GM12878 (cell line): Measurements from ENCODE around the gene LPCAT4. TPM values are rescaled to one million over a fixed set of nuclear protein-coding genes. Genes with fewer than 3 reads are reported as not detected.

Source experiments
- ATAC-seq: fragments of 200-7000 bp; cut with Tn5 transposase; 3 replicates; pipeline ENCODE4 v1.9.1; 2020; ENCODE audit warnings: mild to moderate bottlenecking, moderate library complexity
- BruUV-seq: library from RNA; stranded (reverse); fragments of 400-500 nt; replicated peaks from 2 replicates; lab custom pipeline; 2021; lab: Mats Ljungman, UMichigan
- CTCF ChIA-PET: fragments of 300-600 bp; sonication (Branson Sonifier 250); formaldehyde crosslinking; extraction: SDS; loops from one replicate; lab custom pipeline; 2021; ENCODE audit warnings: inconsistent platforms; lab: Yijun Ruan, JAX
- POLR2A ChIA-PET: fragments of 350-600 bp; formaldehyde crosslinking; extraction: SDS; loops from one replicate; lab custom pipeline; 2021; ENCODE audit warnings: inconsistent platforms; lab: Charles Lee
- RAD21 ChIA-PET: fragments of 300-600 bp; sonication (Branson Sonifier 250); formaldehyde crosslinking; loops from one replicate; lab custom pipeline; 2023; ENCODE audit warnings: antibody characterized with exemption; ENCODE audit not compliant: unreplicated experiment; lab: Charles Lee
- SMC1A ChIA-PET: fragments of 300-600 bp; sonication (Branson Sonifier 250); formaldehyde crosslinking; loops from one replicate; lab custom pipeline; 2023; ENCODE audit not compliant: unreplicated experiment, uncharacterized antibody; lab: Charles Lee
- DNase-seq: peaks from one replicate; pipeline ENCODE4 v3.0.0-alpha.2; 2011; ENCODE audit warnings: low read depth, low spot score
- FAIRE-seq: peaks from 3 replicates; lab custom pipeline; 2011; peaks lifted over from hg19 to GRCh38; lab: Jason Lieb, UNC
- H2AFZ ChIP-seq: 2 replicates; pipeline ENCODE4 v1.6.0; 2011; ENCODE audit warnings: low read depth, low read length, control low read depth; ENCODE audit not compliant: control insufficient read depth
- H3K27ac ChIP-seq: 2 replicates; pipeline ENCODE4 v1.5.1; 2011; ENCODE audit warnings: control low read depth; ENCODE audit not compliant: control insufficient read depth, insufficient read depth
- H3K27me3 ChIP-seq, 2 experiments: replicated peaks in 1 of 2; 2 replicates each; pipeline versions ENCODE4 v1.6.0 to v1.6.1; 2011; ENCODE audit warnings: low read length in 1 of 2; ENCODE audit not compliant: control insufficient read depth in 2 of 2, insufficient read depth in 2 of 2
- H3K36me3 ChIP-seq, 2 experiments: 2 replicates each; pipeline ENCODE4 v1.5.1; 2011; ENCODE audit warnings: low read length in 1 of 2; ENCODE audit not compliant: control insufficient read depth in 2 of 2, insufficient read depth in 2 of 2
- H3K4me1 ChIP-seq: 2 replicates; pipeline ENCODE4 v1.6.1; 2011; ENCODE audit warnings: mild to moderate bottlenecking, low read length, moderate library complexity, mixed read lengths; ENCODE audit not compliant: control insufficient read depth, insufficient read depth
- H3K4me2 ChIP-seq: 2 replicates; pipeline ENCODE4 v1.6.0; 2011; ENCODE audit warnings: control low read depth; ENCODE audit not compliant: control insufficient read depth, insufficient read depth
- H3K4me3 ChIP-seq: fragments of 200-600 bp; sonication (generic); 2 replicates; pipeline ENCODE4 v1.5.1; 2016
- H3K79me2 ChIP-seq: 2 replicates; pipeline ENCODE4 v1.6.0; 2011; ENCODE audit warnings: low read length; ENCODE audit not compliant: control insufficient read depth, insufficient read depth
- H3K9ac ChIP-seq: 2 replicates; pipeline ENCODE4 v1.8.0; 2011; ENCODE audit warnings: low read length, control low read depth, mixed read lengths; ENCODE audit not compliant: control insufficient read depth, insufficient read depth
- H3K9me3 ChIP-seq: replicated peaks from 3 replicates; pipeline ENCODE4 v1.5.1; 2011; ENCODE audit warnings: mild to moderate bottlenecking, low read length; ENCODE audit not compliant: control insufficient read depth, insufficient read depth
- H4K20me1 ChIP-seq: 2 replicates; pipeline ENCODE4 v1.6.0; 2011; ENCODE audit not compliant: control insufficient read depth, insufficient read depth
- BHLHE40 ChIP-seq, 2 experiments: fragments of 450-650 bp in 1 of 2; IDR thresholded peaks; 2 replicates each; pipeline ENCODE4 v1.6.1; 2011 to 2017; ENCODE audit warnings: low read depth in 2 of 2, borderline replicate concordance in 1 of 2, improper control_type of control experiment in 1 of 2, low read length in 1 of 2, mild to moderate bottlenecking in 1 of 2
- CREB1 ChIP-seq: IDR thresholded peaks from 2 replicates; pipeline ENCODE4 v1.6.1; 2012; ENCODE audit warnings: low read depth, mild to moderate bottlenecking, inconsistent platforms
- DPF2 ChIP-seq: fragments of 450-650 bp; IDR thresholded peaks from 2 replicates; pipeline ENCODE4 v1.6.1; 2017; ENCODE audit warnings: mild to moderate bottlenecking
- ESRRA ChIP-seq: IDR thresholded peaks from 2 replicates; pipeline ENCODE4 v1.6.1; 2012; ENCODE audit warnings: mild to moderate bottlenecking, low read length, improper control_type of control experiment
- EZH2 ChIP-seq: IDR thresholded peaks from 2 replicates; pipeline ENCODE4 v1.6.1; 2012; ENCODE audit warnings: low read depth, mild to moderate bottlenecking, control low read depth, inconsistent platforms, low read length, borderline replicate concordance; ENCODE audit not compliant: control insufficient read depth
- HDAC2 ChIP-seq: fragments of 200-600 bp; sonication (generic); IDR thresholded peaks from 2 replicates; pipeline ENCODE4 v1.6.1; 2017
- LARP7 ChIP-seq: fragments of 450-650 bp; IDR thresholded peaks from 2 replicates; pipeline ENCODE4 v1.6.1; 2017; ENCODE audit warnings: mild to moderate bottlenecking
- MTA2 ChIP-seq: fragments of 450-650 bp; IDR thresholded peaks from 2 replicates; pipeline ENCODE4 v1.6.1; 2016; ENCODE audit warnings: low read depth, mild to moderate bottlenecking, moderate library complexity
- PML ChIP-seq: IDR thresholded peaks from 2 replicates; pipeline ENCODE4 v1.6.1; 2012; ENCODE audit warnings: low read length, inconsistent platforms
- RUNX3 ChIP-seq: IDR thresholded peaks from 2 replicates; pipeline ENCODE4 v1.6.1; 2012; ENCODE audit warnings: low read length, inconsistent platforms
- SMARCA5 ChIP-seq: fragments of 450-650 bp; IDR thresholded peaks from 2 replicates; pipeline ENCODE4 v1.6.1; 2017; ENCODE audit warnings: mild to moderate bottlenecking
- STAT3 ChIP-seq: IDR thresholded peaks from 2 replicates; pipeline ENCODE4 v1.6.1; 2011; ENCODE audit warnings: low read depth, low read length, improper control_type of control experiment
- YY1 ChIP-seq: IDR thresholded peaks from 2 replicates; pipeline ENCODE4 v1.6.1; 2011; ENCODE audit warnings: low read depth, mild to moderate bottlenecking, low read length
- ZNF217 ChIP-seq: fragments of 450-650 bp; IDR thresholded peaks from 2 replicates; pipeline ENCODE4 v1.6.1; 2017; ENCODE audit warnings: antibody characterized with exemption, mild to moderate bottlenecking
- WGBS: methylation state at CpG from one replicate; pipeline ENCODE4 v1.1.6; 2016; ENCODE audit warnings: low lambda C conversion rate; ENCODE audit not compliant: insufficient replicate concordance, insufficient coverage; ENCODE audit errors: missing lambda C conversion rate; 5-methylcytosine and 5-hydroxymethylcytosine counted together
- in situ Hi-C: fragments of 300-500 bp; cut with MboI; formaldehyde crosslinking; loops from 9 replicates; pipeline ENCODE4 v1.14.3; 2018; ENCODE audit warnings: mixed read lengths
- intact Hi-C: fragments of 100-400 bp; cut with micrococcal nuclease; formaldehyde crosslinking; loops from one replicate; pipeline ENCODE4 v1.14.2; 2022; ENCODE audit not compliant: unreplicated experiment
- polyA plus RNA-seq, 11 experiments: library from polyadenylated mRNA; depleted of rRNA in 4 of 11; unstranded in 6 of 11; stranded (reverse) in 5 of 11; fragments of >200 nt; fragmentation: Nextera tagmentation in 4 of 11; fragmentation: Illumina TruSeq in 1 of 11; extraction: Ambion mirVana in 4 of 11; extraction: Trizol in 1 of 11; gene quantifications; 1 replicate in 1 of 11; 2 replicates in 10 of 11; pipeline versions ENCODE4 v1.2.1 to v1.2.3, GENCODE V29; 2011 to 2016; ENCODE audit warnings: inconsistent platforms in 2 of 11, missing spikeins in 2 of 11, low read depth in 1 of 11
- total RNA-seq, 4 experiments: library from RNA; depleted of rRNA in 3 of 4; stranded (reverse); fragments of >200 nt in 3 of 4; fragmentation: Illumina TruSeq in 1 of 4; extraction: Trizol in 1 of 4; gene quantifications; 2 replicates each; pipeline versions ENCODE4 v1.2.1 to v1.2.3, GENCODE V29; 2013 to 2021
- TF ChIP-seq, protein P1 (sequence below): fragments of 450-650 bp; IDR thresholded peaks from 2 replicates; pipeline ENCODE4 v1.6.1; 2016; ENCODE audit warnings: mild to moderate bottlenecking, moderate library complexity, borderline replicate concordance
- TF ChIP-seq, protein P2 (sequence below): fragments of 450-650 bp; IDR thresholded peaks from 2 replicates; pipeline ENCODE4 v1.6.1; 2017; ENCODE audit warnings: mild to moderate bottlenecking, moderate library complexity

Gene LPCAT4
- total and polyA plus RNA-seq, 10 of the 15 experiments (the other 5 are each of a cell fraction or from before 2014, with no cell fraction given), result 14.4 to 57.2 (median 33.0) TPM

GRCh38 chr15:34337557-34338306, 29.3 kb downstream of the LPCAT4 start, which contains the start of gene SLC12A6:
Gene SLC12A6, minus strand, starts transcription at chr15:34337781. Its CDS starts 1,101 bp downstream, at chr15:34336680.
- ChIA-PET POLR2A (interaction anchor here (0.9 to 4.4 kb wide), 9 partner anchors 10 to 113 kb away, joined by 3 to 37 read pairs (median 5); partner anchors contain the start of gene EMC4), CTCF (interaction anchor here (0.6 to 4.5 kb wide), 8 partner anchors 9 to 250 kb away, joined by 3 to 26 read pairs (median 10); partner anchors contain the start of gene LPCAT4), SMC1A (interaction anchor here (1.2 to 7.9 kb wide), 7 partner anchors 11 to 96 kb away, joined by 3 to 89 read pairs (median 6); partner anchors contain the start of gene LPCAT4), RAD21 (interaction anchor here (1.0 to 5.1 kb wide), 9 partner anchors 10 to 250 kb away, joined by 3 to 57 read pairs (median 3); partner anchors contain the start of gene LPCAT4)
- BruUV-seq, result no TSS peak
- DNase-seq (no peak), ATAC-seq (peak; percentile 81), FAIRE-seq (no peak)
- H2AFZ ChIP-seq, result peak within 1 kb of the TSS; percentile 74
- intact Hi-C loops (loop anchor here (5.0 kb wide), 1 partner anchor 95 kb away; no protein-coding TSS in a partner anchor), in situ Hi-C loops (no loop called here)
- H4K20me1 ChIP-seq, result no peaks in the 10 kb centered on the region
- H3K27ac ChIP-seq, result peak within 1 kb of the TSS; percentile 94
- no peaks in the 10 kb centered on the region for H3K27me3 ChIP-seq
- H3K79me2 ChIP-seq, result peaks cover 74% of the 10 kb centered on the region
- H3K4me2 ChIP-seq, result peak within 1 kb of the TSS; percentile 100
- WGBS, result 2% methylated on average over 63 of the region's 78 CpGs
- peak within 1 kb of the TSS; percentile 89 for H3K9ac ChIP-seq
- H3K36me3 ChIP-seq, result peaks cover 0 to 5% of the 10 kb centered on the region in 2 experiments; a peak in 1 of 4 replicates
- H3K4me1 ChIP-seq, result peaks cover 14% of the 10 kb centered on the region
- peak within 1 kb of the TSS; percentile 72 for H3K4me3 ChIP-seq
- no peaks in the 10 kb centered on the region for H3K9me3 ChIP-seq
- TF ChIP-seq, protein P1, sequence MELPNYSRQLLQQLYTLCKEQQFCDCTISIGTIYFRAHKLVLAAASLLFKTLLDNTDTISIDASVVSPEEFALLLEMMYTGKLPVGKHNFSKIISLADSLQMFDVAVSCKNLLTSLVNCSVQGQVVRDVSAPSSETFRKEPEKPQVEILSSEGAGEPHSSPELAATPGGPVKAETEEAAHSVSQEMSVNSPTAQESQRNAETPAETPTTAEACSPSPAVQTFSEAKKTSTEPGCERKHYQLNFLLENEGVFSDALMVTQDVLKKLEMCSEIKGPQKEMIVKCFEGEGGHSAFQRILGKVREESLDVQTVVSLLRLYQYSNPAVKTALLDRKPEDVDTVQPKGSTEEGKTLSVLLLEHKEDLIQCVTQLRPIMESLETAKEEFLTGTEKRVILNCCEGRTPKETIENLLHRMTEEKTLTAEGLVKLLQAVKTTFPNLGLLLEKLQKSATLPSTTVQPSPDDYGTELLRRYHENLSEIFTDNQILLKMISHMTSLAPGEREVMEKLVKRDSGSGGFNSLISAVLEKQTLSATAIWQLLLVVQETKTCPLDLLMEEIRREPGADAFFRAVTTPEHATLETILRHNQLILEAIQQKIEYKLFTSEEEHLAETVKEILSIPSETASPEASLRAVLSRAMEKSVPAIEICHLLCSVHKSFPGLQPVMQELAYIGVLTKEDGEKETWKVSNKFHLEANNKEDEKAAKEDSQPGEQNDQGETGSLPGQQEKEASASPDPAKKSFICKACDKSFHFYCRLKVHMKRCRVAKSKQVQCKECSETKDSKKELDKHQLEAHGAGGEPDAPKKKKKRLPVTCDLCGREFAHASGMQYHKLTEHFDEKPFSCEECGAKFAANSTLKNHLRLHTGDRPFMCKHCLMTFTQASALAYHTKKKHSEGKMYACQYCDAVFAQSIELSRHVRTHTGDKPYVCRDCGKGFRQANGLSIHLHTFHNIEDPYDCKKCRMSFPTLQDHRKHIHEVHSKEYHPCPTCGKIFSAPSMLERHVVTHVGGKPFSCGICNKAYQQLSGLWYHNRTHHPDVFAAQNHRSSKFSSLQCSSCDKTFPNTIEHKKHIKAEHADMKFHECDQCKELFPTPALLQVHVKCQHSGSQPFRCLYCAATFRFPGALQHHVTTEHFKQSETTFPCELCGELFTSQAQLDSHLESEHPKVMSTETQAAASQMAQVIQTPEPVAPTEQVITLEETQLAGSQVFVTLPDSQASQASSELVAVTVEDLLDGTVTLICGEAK, result no peak
- TF ChIP-seq ZNF217, result 0 out of 2 replicates have a peak, but pooled peaks have one; percentile 43
- 0 out of 2 replicates have a peak, but pooled peaks have one; percentile 35 for TF ChIP-seq YY1
- peak; percentile 87 for TF ChIP-seq DPF2
- TF ChIP-seq PML, result peak; percentile 48; the same call in 1 of the 2 replicates
- TF ChIP-seq RUNX3, result peak; percentile 28; the same call in 1 of the 2 replicates
- TF ChIP-seq EZH2, result no peak
- TF ChIP-seq ESRRA, result no peak
- TF ChIP-seq STAT3, result no peak
- peak; percentile 83; the same call in 1 of the 2 replicates for TF ChIP-seq SMARCA5
- peak; percentile 71 for TF ChIP-seq CREB1
- TF ChIP-seq BHLHE40 (IDR thresholded peaks at IDR 0.05; ENCODE audit: borderline replicate concordance in 1 of 2, low read depth in 2 of 2, low read length in 1 of 2), result peak; percentile 10 to 67; a peak in 1 of 4 replicates
- TF ChIP-seq, protein P2, sequence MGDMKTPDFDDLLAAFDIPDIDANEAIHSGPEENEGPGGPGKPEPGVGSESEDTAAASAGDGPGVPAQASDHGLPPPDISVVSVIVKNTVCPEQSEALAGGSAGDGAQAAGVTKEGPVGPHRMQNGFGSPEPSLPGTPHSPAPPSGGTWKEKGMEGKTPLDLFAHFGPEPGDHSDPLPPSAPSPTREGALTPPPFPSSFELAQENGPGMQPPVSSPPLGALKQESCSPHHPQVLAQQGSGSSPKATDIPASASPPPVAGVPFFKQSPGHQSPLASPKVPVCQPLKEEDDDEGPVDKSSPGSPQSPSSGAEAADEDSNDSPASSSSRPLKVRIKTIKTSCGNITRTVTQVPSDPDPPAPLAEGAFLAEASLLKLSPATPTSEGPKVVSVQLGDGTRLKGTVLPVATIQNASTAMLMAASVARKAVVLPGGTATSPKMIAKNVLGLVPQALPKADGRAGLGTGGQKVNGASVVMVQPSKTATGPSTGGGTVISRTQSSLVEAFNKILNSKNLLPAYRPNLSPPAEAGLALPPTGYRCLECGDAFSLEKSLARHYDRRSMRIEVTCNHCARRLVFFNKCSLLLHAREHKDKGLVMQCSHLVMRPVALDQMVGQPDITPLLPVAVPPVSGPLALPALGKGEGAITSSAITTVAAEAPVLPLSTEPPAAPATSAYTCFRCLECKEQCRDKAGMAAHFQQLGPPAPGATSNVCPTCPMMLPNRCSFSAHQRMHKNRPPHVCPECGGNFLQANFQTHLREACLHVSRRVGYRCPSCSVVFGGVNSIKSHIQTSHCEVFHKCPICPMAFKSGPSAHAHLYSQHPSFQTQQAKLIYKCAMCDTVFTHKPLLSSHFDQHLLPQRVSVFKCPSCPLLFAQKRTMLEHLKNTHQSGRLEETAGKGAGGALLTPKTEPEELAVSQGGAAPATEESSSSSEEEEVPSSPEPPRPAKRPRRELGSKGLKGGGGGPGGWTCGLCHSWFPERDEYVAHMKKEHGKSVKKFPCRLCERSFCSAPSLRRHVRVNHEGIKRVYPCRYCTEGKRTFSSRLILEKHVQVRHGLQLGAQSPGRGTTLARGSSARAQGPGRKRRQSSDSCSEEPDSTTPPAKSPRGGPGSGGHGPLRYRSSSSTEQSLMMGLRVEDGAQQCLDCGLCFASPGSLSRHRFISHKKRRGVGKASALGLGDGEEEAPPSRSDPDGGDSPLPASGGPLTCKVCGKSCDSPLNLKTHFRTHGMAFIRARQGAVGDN, result peak; percentile 71
- TF ChIP-seq MTA2, result no peak
- TF ChIP-seq HDAC2, result no peak
- TF ChIP-seq LARP7, result peak; percentile 89
